Skin of body (tissue), 3 donors: ENCODE results near the gene RASSF6. TPM values are rescaled to one million over a fixed set of nuclear protein-coding genes. Genes with fewer than 3 reads are reported as not detected.
"Not testable (repeated sequence)": the region's sequence is repeated elsewhere in the genome, so short reads cannot be mapped to it uniquely, and the experiment has no call there.

ENCODE experiments used
- DNase-seq: peaks from one replicate; lab custom pipeline; 2025; lab: John Stamatoyannopoulos, UW
- small RNA-seq: library from RNA; depleted of rRNA; stranded (forward); fragments of <200 nt; gene quantifications from one replicate; pipeline ENCODE3, GENCODE V24; 2014; ENCODE audit warnings: low replicate concordance
- total RNA-seq: library from RNA; depleted of rRNA; stranded (reverse); fragments of >200 nt; gene quantifications from one replicate; pipeline ENCODE4 v1.2.3, GENCODE V29; 2014

The RASSF6 gene
- total RNA-seq, 1 donor from 2014 or later, result 0.89 TPM

DNA sequence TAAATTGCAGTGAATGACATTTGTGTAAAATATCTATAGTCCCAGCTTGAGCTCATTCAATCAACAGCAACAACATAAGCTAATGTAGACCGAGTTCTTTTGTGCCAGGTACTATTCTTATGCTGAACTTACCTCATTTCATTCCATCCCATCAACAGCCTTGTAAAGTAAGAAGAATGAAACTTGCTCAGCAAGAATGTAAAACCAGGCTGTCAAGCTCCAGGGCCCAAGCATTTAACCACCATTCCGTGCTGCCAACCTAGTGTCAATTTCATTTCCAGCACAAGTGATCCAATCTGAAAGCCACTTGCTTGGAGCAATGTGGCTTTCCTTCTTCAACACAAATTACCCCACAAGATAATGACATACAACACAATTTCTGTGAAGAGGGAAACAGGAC is 36.6 kb downstream of the RASSF6 start:
- DNase-seq, result no peak

GRCh38 chr4:73577371-73577770 is 42.9 kb downstream of the RASSF6 start:
- no peak for DNase-seq

DNA sequence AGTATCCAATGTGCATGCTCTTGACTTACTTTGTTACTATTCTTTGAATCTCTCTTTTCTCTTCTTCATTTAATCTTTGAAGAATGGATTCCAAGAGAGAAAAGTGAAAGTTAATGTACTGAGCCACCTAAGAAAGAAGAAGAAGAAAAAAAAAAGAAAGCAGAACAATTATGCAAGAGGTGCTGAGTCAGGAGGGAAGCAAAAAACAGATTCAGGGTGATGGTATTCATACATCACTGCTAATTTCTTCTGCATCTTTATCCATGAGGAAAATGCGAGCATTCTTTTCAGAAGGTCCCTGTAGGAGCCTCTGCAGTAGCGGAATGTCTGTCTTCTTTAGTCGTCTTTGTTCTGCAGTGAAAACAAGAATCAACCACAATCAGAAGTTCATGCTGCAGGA is 43.9 kb downstream of the RASSF6 start:
- DNase-seq, result no peak

DNA sequence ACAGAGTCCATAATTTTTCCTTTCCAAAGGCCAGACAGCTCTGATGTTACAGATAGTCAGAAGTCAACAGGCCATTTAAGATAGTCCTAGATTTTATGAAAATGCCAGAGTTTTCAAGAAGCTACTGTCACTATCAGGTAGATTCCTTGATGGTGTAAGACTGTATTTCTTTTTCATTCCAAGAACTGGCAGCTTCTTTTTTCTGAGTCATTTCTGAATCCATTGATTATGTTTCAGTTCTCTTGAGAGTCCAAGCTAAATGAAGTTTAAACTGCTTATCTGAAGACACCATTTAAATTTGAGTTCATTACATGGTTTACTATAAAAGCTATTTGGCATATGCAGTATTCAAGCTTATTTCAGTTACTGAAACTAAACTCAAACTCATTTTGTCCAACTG is 44.6 kb downstream of the RASSF6 start:
- DNase-seq, result no peak

GRCh38 chr4:73573794-73574528 is 46.3 kb downstream of the RASSF6 start:
- no peak for DNase-seq

DNA sequence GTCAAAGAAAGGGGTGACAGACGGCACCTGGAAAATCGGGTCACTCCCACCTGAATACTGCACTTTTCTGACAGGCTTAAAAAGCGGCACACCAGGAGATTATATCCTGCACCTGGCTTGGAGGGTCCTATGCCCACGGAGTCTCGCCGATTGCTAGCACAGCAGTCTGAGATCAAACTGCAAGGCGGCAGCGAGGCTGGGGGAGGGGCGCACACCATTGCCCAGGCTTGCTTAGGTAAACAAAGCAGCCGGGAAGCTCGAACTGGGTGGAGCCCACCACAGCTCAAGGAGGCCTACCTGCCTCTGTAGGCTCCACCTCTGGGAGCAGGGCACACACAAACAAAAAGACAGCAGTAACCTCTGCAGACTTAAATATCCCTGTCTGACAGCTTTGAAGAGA is 69.4 kb downstream of the RASSF6 start:
- DNase-seq, result not testable (repeated sequence)

GRCh38 chr4:73544620-73545019 is 75.6 kb downstream of the RASSF6 start:
- DNase-seq, result no peak

- no peak for DNase-seq
Observed at GRCh38 chr4:73541251-73541650, 79.0 kb downstream of the RASSF6 start.

DNA sequence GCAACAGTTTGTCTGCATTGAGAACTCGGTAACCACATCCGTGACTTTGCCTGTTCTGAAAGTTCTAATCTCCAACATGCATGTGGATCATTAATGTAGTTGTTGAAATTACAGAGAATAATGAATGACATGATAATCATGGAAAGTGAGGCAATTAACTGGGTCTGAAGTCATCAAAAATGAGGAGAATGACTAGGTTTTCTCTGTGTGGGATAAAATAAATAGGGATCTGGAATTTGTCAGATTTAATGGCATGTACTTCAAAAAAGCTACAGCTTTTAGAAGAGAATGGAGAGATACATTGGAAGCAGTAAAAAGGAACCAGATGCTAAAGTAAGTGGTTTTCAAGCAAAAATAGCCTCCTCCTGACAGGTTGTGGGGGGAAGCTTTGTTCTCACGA is 79.4 kb downstream of the RASSF6 start:
- no peak for DNase-seq

- no peak for DNase-seq
Observed at GRCh38 chr4:73539386-73539785, 80.8 kb downstream of the RASSF6 start.

- DNase-seq, result no peak
Observed at GRCh38 chr4:73538162-73538561, 82.1 kb downstream of the RASSF6 start.

DNA sequence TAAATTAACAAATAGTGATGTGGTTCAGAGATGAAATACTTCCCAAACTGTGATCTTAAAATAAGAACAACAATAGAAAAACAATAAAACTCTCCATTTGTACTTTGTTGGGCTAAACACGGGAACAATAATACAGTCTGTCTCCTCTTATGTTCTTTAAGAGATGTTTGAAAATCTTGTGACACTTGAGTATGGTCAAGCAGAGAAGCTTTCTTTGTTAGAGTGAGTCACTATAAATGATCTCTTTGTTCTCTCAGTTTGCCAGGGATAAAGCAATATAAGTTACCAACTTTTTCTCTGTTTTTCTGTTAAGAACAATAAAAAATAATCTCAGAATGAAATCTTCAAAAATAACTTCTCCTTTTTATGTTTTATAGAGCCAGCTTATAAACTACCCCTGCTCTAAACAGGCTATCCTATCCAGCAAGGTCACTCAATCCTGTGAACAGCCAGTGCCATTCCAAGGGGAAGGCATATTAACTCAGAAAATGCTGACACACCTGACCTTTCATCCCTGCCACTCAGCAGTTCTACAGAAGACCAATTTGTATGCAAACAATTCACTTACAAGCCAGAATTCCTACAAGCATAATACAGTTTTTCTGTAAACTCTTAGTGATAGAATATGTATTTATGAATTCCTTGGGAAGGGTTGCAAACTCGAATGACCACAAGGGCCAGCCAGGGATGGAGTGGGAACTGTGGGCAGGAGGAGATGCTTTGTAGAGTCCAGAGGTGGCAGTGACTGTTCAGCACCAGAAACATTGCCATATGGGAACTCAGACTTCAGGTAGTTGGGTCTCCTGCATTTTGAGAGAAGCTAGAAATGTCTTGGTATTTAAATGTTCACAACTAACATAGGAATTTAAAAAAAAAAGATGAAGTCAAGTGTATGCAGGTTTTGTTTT is 86.5 kb downstream of the RASSF6 start:
- DNase-seq, result no peak

DNA sequence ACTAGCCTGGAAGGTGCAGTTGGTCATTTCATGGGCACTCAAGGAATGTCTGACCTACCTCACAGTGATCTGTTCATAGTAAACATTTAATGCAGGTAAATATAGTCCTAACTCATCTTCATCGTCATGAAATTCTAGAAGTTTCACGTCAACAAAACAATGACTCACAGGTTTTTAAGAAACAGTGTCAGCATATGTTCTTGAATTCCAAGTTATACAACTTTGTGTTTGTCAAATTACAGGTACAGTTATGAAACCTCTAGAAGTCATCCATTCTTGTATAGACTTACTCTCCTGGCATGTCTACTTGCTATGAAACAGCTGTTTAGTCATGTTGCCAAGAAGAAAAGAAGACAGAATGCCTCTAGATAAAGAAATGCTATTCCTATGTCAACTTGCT is 92.1 kb downstream of the RASSF6 start:
- no peak for DNase-seq

DNA sequence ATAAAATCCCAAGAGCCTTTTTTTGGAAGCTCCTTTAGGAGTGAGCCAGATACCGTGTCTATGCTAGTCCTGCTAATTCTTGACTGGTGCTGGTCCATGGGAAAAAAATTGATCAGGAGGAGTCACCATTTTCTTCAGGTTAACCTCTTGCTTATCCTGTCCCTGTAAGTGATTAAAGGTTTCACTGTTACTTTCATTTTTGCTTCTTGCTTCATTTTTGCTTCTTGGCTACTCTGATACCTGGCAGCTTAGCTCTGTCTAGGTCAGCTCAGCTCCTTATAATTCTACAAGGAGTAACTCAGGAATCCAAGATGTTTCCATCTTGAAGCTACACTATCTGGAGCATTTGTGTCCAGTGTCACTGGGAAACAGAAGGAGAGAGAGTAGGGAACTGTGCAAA is 93.0 kb downstream of the RASSF6 start:
- no peak for DNase-seq

DNA sequence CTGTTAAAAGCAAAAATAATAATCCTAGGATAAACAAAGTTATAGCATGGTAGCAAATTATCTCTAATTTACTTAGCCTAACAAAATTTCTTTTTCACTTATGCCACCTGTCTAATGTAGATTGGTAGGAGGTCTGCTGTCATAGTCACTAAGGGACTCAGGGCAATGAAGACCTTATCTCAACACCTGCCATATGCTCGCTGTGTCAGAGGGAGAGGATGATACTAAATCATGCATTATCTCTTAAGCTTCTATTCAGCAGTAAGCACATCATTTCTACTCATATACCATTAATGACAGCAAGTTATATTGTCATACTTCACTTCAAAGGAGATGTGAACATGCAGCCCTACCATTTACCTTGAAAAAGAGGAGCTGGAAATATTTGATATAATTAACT is 94.6 kb downstream of the RASSF6 start:
- no peak for DNase-seq

DNA sequence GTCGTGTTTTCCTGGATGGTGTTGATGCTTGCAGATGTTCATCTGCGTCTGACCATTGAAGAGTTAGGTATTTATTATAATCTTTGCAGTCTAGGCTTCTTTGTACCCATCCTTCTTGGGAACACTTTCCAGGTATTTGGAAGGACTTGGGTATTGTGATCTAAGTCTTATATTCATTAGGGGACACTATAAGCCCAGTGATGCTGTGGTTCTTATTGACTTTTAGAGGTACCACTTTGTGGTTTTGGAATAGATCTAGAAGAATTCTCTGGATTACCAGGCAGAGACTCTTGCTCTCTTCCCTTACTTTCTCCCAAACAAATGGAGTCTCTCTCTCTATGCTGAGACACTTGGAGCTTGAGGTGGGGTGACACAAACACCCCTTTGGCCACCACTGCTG is 97.1 kb downstream of the RASSF6 start:
- DNase-seq, result no peak

Small RNAs within 50 kb of the gene (small RNA-seq; reads per million reads assigned to genes)
- not detected for gene AC074250.1

Other genes with a start within 250 kb of the RASSF6 start
- gene ALB, start 216.1 kb downstream of the RASSF6 start, total RNA-seq, result 0.69 TPM
- not detected for gene AFP, start 184.2 kb downstream of the RASSF6 start, total RNA-seq
- gene AFM, start 138.7 kb downstream of the RASSF6 start, total RNA-seq, result not detected
- 15.5 TPM for gene CXCL8, start 120.1 kb upstream of the RASSF6 start, total RNA-seq
- 0.10 TPM for gene CXCL6, start 216.2 kb upstream of the RASSF6 start, total RNA-seq
- not detected for gene PF4V1, start 232.9 kb upstream of the RASSF6 start, total RNA-seq
- gene CXCL1, start 249.0 kb upstream of the RASSF6 start, total RNA-seq, result 1.9 TPM